Adrenal gland (tissue), 12 donors: ENCODE results near the gene TIPARP. TPM values are rescaled to one million over a fixed set of nuclear protein-coding genes. Genes with fewer than 3 reads are reported as not detected.

ENCODE experiments used
- DNase-seq, 7 donors: peaks; one replicate each; pipeline ENCODE4 v3.0.0-alpha.2; 2019 to 2020
- H3K27ac ChIP-seq, 5 donors: fragments of 200-600 bp; sonication (generic) in 4 of 5; 1 replicate in 3 of 5; 2 replicates in 2 of 5; pipeline versions ENCODE4 v1.5.1 to v1.8.0; 2016 to 2020; ENCODE audit warnings: mild to moderate bottlenecking in 1 of 5
- H3K27me3 ChIP-seq: fragments of 200-600 bp; 2 replicates; pipeline ENCODE4 v1.8.0; 2021
- H3K36me3 ChIP-seq, 2 donors: fragments of 200-600 bp; replicated peaks in 1 of 2; 1 replicate in 1 of 2; 2 replicates in 1 of 2; pipeline versions ENCODE4 v1.5.1 to v1.8.0; 2018 to 2022
- H3K4me1 ChIP-seq, 2 donors: fragments of 200-600 bp; replicated peaks in 1 of 2; 1 replicate in 1 of 2; 2 replicates in 1 of 2; pipeline versions ENCODE4 v1.5.1 to v1.8.0; 2018 to 2021
- H3K4me3 ChIP-seq, 4 donors: fragments of 200-600 bp; sonication (generic) in 3 of 4; one replicate each; pipeline ENCODE4 v1.5.1; 2016 to 2018
- H3K9me3 ChIP-seq, 3 donors: fragments of 200-600 bp; sonication (generic) in 1 of 3; replicated peaks in 1 of 3; 1 replicate in 2 of 3; 2 replicates in 1 of 3; pipeline versions ENCODE4 v1.5.1 to v1.8.0; 2016 to 2021
- CTCF ChIP-seq, 6 experiments: fragments of 450-650 bp in 4 of 6; fragments of 200-600 bp in 2 of 6; sonication (generic) in 1 of 6; IDR thresholded peaks; 1 replicate in 5 of 6; 2 replicates in 1 of 6; pipeline versions ENCODE4 v1.5.1 to v1.8.0; 2016 to 2021; ENCODE audit warnings: antibody characterized with exemption in 6 of 6, mild to moderate bottlenecking in 2 of 6, moderate library complexity in 1 of 6
- POLR2A ChIP-seq, 2 donors: fragments of 450-650 bp; IDR thresholded peaks; one replicate each; pipeline ENCODE4 v1.6.1; 2017; ENCODE audit warnings: antibody characterized with exemption in 2 of 2, mild to moderate bottlenecking in 2 of 2, moderate library complexity in 1 of 2
- WGBS, 4 donors: extraction: QIAGEN DNeasy Blood & Tissue Kit in 2 of 4; methylation state at CpG; one replicate each; pipeline versions ENCODE4 v1.1.5 to v1.1.7; 2013 to 2017; 5-methylcytosine and 5-hydroxymethylcytosine counted together
- intact Hi-C, 2 donors: fragments of 100-400 bp; cut with DNase I; formaldehyde crosslinking; loops; one replicate each; pipeline versions ENCODE4 v1.14.1 to v1.15.0; 2022 to 2023
- polyA plus RNA-seq, 3 donors: library from polyadenylated mRNA; stranded (reverse); fragments of 200-250 nt in 2 of 3; fragments of 350-450 nt in 1 of 3; fragmentation: Illumina TruSeq in 1 of 3; extraction: RNeasy Lipid Tissue Mini Kit (QIAGEN cat#74804) in 1 of 3; gene quantifications; one replicate each; pipeline ENCODE4 v1.2.3, GENCODE V29; 2013 to 2014
- total RNA-seq, 9 donors: library from RNA; depleted of rRNA in 4 of 9; stranded (reverse); fragments of >200 nt in 4 of 9; fragments of 120-200 nt in 1 of 9; fragmentation: NEBNext Ultra II Directional in 1 of 9; extraction: Animal tissue kit (Norgen Biotek cat#: 25700) in 1 of 9; gene quantifications; one replicate each; pipeline versions ENCODE4 v1.1.0 to v1.2.4, GENCODE V29; 2013 to 2023
- donor health status: healthy with polysubstance abuse.
- donor health status: Bipolar disorder and iron deficiency.
- donor health status: DM: yes; HTN: yes; CAD: no.
- donor health status: DM: no; HTN: no; CAD: no.
- donor health status: DM: no; HTN: no; CAD: no.
- donor health status: DM: yes; HTN: yes; CAD: no.

Gene TIPARP
- total and polyA plus RNA-seq, 12 donors: 9.5 to 75.5 (median 18.2) TPM

GRCh38 chr3:156691920-156692319 lies 17.5 kb downstream of the TIPARP start:
- H3K4me3 ChIP-seq: no peak overlapping the region
- intact Hi-C loops: no loop called here
- TF ChIP-seq CTCF (IDR thresholded peaks at IDR 0.05) (no peak), POLR2A (IDR thresholded peaks at IDR 0.05) (no peak)
- no peaks in the 10 kb centered on the region for H3K9me3 ChIP-seq
- H3K36me3 ChIP-seq: peaks cover 0 to 16% of the 10 kb centered on the region in 2 donors
- DNase-seq: no peak
- H3K4me1 ChIP-seq: peaks cover 6 to 51% of the 10 kb centered on the region in 2 donors
- no peaks in the 10 kb centered on the region for H3K27me3 ChIP-seq
- no peak overlapping the region for H3K27ac ChIP-seq
- WGBS, 4 donors: 38 to 53% (median 45%) methylated on average over 1 of the region's 1 CpG

- Histone ChIP-seq H3K27ac (no peak overlapping the region), H3K9me3 (no peaks in the 10 kb centered on the region), H3K27me3 (no peaks in the 10 kb centered on the region), H3K4me1 (peaks cover 6 to 43% of the 10 kb centered on the region in 2 donors), H3K4me3 (no peak overlapping the region), H3K36me3 (peaks cover 0 to 23% of the 10 kb centered on the region in 2 donors)
- no peak for DNase-seq
- TF ChIP-seq POLR2A (IDR thresholded peaks at IDR 0.05): no peak
- TF ChIP-seq CTCF (IDR thresholded peaks at IDR 0.05): no peak
- intact Hi-C loops: no loop called here
- WGBS, 4 donors: 54 to 60% (median 58%) methylated on average over 2 of the region's 2 CpGs
Measured at GRCh38 chr3:156693166-156693565, 18.8 kb downstream of the TIPARP start.

GRCh38 chr3:156694536-156694935 lies 20.1 kb downstream of the TIPARP start:
- TF ChIP-seq POLR2A (IDR thresholded peaks at IDR 0.05) (no peak), CTCF (IDR thresholded peaks at IDR 0.05) (no peak)
- Histone ChIP-seq H3K27ac (no peak overlapping the region), H3K9me3 (no peaks in the 10 kb centered on the region), H3K27me3 (no peaks in the 10 kb centered on the region), H3K36me3 (peaks cover 0 to 23% of the 10 kb centered on the region in 2 donors), H3K4me3 (no peak overlapping the region), H3K4me1 (peaks cover 6 to 39% of the 10 kb centered on the region in 2 donors)
- no peak for DNase-seq
- intact Hi-C loops: no loop called here

GRCh38 chr3:156702367-156702766 lies 28.0 kb downstream of the TIPARP start:
- Histone ChIP-seq H3K27ac (no peak overlapping the region), H3K36me3 (peaks cover 0 to 22% of the 10 kb centered on the region in 2 donors), H3K9me3 (no peaks in the 10 kb centered on the region), H3K4me1 (peaks cover 0 to 10% of the 10 kb centered on the region in 2 donors), H3K4me3 (no peak overlapping the region), H3K27me3 (no peaks in the 10 kb centered on the region)
- peak in 1 of 7 donors; percentile 31 for DNase-seq
- 53 to 71% (median 61%) methylated on average over 1 of the region's 1 CpG for WGBS, 4 donors
- TF ChIP-seq POLR2A (IDR thresholded peaks at IDR 0.05): no peak
- TF ChIP-seq CTCF (IDR thresholded peaks at IDR 0.05): no peak
- intact Hi-C loops: no loop called here
